GM12892 (cell line): ENCODE results near the gene NFE2L2. TPM values are rescaled to one million over a fixed set of nuclear protein-coding genes. Genes with fewer than 3 reads are reported as not detected.
A peak's percentile ranks its signal among the peaks of the same experiment; 100 is the strongest.
"Not testable (repeated sequence)": the region's sequence is repeated elsewhere in the genome, so short reads cannot be mapped to it uniquely, and the experiment has no call there.

Experiments
- DNase-seq: peaks from one replicate; pipeline ENCODE4 v3.0.0; 2011; ENCODE audit not compliant: insufficient read length
- FAIRE-seq: peaks from 2 replicates; lab custom pipeline; 2011; peaks lifted over from hg19 to GRCh38; lab: Jason Lieb, UNC
- POLR2A ChIP-seq: IDR thresholded peaks from 2 replicates; pipeline ENCODE4 v1.6.1; 2011; ENCODE audit warnings: low read depth, low read length, control low read depth
- POLR2AphosphoS5 ChIP-seq: IDR thresholded peaks from 2 replicates; pipeline ENCODE4 v1.6.1; 2011; ENCODE audit warnings: low read depth, low read length, control low read depth
- TAF1 ChIP-seq: IDR thresholded peaks from 2 replicates; pipeline ENCODE4 v1.6.1; 2011; ENCODE audit warnings: low read depth, mild to moderate bottlenecking, control low read depth, low read length, borderline replicate concordance
- polyA plus RNA-seq: library from polyadenylated mRNA; unstranded; fragments of >200 nt; gene quantifications from one replicate; pipeline ENCODE4 v1.2.1, GENCODE V29; 2012; ENCODE audit warnings: missing spikeins, inconsistent platforms; ENCODE audit not compliant: missing spikeins

Gene NFE2L2
- 26.9 TPM for polyA plus RNA-seq

GRCh38 chr2:177264693-177265587 lies at the start of gene NFE2L2:
TSS of gene NFE2L2 (minus strand) at chr2:177264727. CDS start at chr2:177264576, 151 bp downstream.
- FAIRE-seq = peak; percentile 81

DNA sequence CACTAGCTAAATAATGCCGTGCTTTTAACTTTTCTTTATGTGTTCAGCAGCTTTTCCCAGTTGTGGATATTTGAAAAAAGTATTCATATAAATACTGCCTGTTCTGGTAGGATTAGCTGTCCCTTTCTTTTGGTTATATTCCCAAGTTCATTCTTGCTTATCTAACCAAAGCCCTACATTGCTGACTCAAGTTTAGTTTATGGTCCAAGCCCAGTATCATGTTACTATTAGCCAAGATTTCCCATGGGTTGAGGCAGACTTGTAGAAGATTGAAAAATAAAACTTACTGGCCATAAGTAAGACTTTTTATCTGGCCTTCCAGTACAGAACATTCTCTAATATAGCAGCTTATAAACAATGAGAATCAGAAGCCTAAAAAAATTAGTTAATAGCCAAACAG lies 49.7 kb upstream of the NFE2L2 start:
- FAIRE-seq = no peak
- TF ChIP-seq POLR2A (no peak), TAF1 (no peak), POLR2AphosphoS5 (no peak)
- no peak for DNase-seq

More at GRCh38 chr2:177264693-177265587, at the start of gene NFE2L2:
- TF ChIP-seq POLR2A (no peak; the same call in 1 of the 2 replicates), POLR2AphosphoS5 (no peak), TAF1 (no peak)
- DNase-seq = peak; percentile 83

- no peak for FAIRE-seq
- DNase-seq = no peak
Measured at GRCh38 chr2:177313162-177313781, 48.7 kb upstream of the NFE2L2 start.

GRCh38 chr2:177312562-177312961 lies 48.0 kb upstream of the NFE2L2 start:
- FAIRE-seq (no peak), DNase-seq (no peak)
- no peak for TF ChIP-seq POLR2AphosphoS5

More at GRCh38 chr2:177313162-177313781, 48.7 kb upstream of the NFE2L2 start:
- TF ChIP-seq POLR2AphosphoS5 = no peak
- TF ChIP-seq POLR2A = no peak
- no peak for TF ChIP-seq TAF1

DNA sequence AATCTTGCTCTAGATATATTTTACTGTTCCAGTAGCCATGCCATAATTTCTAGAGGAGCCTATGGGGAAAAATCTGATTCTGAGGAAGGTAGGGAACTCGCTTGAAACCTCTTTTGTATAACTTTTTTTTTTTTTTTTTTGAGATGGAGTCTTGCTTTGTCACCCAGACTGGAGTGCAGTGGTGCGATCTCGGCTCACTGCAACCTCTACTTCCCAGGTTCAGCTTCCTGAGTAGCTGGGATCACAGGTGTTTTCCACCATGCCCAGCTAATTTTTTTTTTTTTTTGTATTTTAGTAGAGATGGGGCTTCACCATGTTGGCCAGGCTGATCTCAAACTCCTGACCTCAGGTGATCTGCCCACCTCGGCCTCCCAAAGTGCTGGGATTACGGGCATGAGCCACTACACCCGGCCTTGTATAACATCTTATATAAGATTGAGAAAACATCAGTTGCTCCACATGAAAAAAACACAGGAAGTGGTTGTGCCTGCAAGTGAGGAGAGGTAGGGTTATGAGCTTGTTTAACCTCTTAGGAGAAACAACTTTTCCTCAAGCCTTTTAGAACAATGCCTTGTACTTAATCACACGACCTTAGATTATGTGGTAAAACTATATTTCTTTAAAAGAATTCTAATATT lies 45.3 kb upstream of the NFE2L2 start:
- FAIRE-seq, DNase-seq: not testable (repeated sequence)

- no peak for DNase-seq
- FAIRE-seq = no peak
- TF ChIP-seq POLR2AphosphoS5 (no peak), TAF1 (no peak), POLR2A (no peak)
Measured at GRCh38 chr2:177306550-177306949, 42.0 kb upstream of the NFE2L2 start.

GRCh38 chr2:177303939-177304338 lies 39.4 kb upstream of the NFE2L2 start:
- no peak for FAIRE-seq
- no peak for TF ChIP-seq POLR2A
- TF ChIP-seq TAF1 = no peak
- TF ChIP-seq POLR2AphosphoS5 = no peak

DNA sequence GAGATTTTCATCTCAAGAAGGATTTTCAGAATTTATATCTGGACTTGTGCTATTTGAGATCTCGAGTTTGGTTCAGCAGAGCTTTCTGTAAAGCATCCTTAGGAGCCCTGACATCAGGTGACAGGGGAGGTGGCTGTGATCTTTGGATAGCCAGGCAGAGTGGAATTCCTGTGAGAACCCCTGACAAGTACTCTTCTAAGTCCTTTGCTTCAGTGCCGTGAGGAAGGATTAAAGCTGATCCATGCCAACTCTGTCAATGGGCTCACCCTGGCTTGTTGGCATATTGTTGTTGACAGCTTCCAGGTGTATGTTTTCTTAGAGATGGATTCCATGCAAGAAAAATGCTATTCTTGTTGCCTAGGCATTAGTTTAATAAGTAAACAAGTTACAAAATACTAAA lies 38.0 kb upstream of the NFE2L2 start:
- TF ChIP-seq POLR2AphosphoS5 (no peak), TAF1 (no peak), POLR2A (no peak)
- DNase-seq = no peak
- FAIRE-seq = no peak

More at GRCh38 chr2:177303939-177304338, 39.4 kb upstream of the NFE2L2 start:
- no peak for DNase-seq

DNA sequence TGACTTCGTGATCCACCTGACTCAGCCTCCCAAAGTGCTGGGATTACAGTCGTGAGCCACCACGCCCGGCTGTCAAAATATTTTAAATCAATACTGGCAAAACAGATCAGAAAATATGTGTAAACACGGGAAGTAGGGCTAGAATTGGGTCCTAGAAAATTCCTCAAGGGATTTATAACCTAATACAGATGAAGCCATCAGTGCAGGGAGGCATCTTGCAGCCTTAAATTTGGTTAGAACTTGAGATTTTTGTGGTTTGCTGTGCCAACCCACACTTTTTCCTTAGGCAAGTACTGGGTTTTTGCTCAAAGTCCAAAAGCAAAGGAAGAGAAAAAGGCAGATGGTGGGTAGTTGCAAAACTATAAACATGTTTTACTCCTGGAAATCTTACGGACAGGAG lies 33.7 kb upstream of the NFE2L2 start:
- TF ChIP-seq TAF1 (no peak), POLR2A (no peak), POLR2AphosphoS5 (no peak)
- no peak for FAIRE-seq
- DNase-seq = no peak

DNA sequence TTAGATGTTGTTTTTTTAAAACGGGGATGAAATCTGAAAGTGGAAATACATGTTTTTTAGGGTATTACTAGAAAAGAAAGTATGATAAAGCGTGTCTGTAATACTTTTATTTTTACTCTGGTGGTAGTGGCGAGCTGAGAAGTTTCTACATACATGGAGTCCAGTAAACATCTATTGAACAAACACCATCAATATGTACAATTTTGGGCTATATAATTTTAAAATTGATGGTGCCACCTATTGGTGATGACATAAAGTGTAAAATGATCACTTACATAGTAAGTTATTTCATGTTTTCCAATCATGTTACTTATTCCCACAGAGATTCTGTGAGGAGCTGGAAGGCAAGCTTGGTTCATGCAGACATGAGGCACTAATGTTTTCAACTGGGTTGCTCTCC lies 31.5 kb upstream of the NFE2L2 start:
- DNase-seq (no peak), FAIRE-seq (peak; percentile 57)
- no peak for TF ChIP-seq POLR2A
- no peak for TF ChIP-seq TAF1
- TF ChIP-seq POLR2AphosphoS5 = no peak

DNA sequence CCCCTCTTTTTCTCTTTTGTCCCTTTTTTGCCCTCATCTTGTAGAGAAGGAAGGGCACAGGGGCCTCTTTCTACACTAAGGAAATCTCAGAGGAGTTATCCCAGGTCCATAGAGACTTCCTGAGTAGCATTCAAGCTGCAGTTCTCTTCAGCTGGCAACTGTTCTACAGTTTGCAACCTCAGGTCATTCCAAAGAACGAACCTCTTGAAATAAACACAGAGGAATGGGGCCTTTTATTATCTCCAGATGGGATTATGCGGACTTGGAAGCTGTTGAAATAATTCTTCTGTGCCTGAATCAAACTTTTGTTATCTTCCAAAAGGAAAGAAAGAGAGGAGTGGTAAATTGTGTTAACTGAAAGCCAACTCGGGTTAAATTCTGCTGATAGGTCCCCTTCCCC lies 31.0 kb upstream of the NFE2L2 start:
- no peak for DNase-seq
- FAIRE-seq = no peak
- TF ChIP-seq POLR2AphosphoS5 (no peak), POLR2A (no peak), TAF1 (no peak)

GRCh38 chr2:177291701-177292100 lies 27.2 kb upstream of the NFE2L2 start:
- TF ChIP-seq TAF1 (no peak), POLR2AphosphoS5 (no peak), POLR2A (no peak)
- no peak for DNase-seq
- FAIRE-seq = peak; percentile 66
